Upper lobe of left lung (tissue), 4 donors: ENCODE data around the gene NOVA1.

Source experiments
- POLR2A ChIP-seq, 4 donors: fragments of 450-650 bp; IDR thresholded peaks; one replicate each; pipeline ENCODE4 v1.5.1; 2016 to 2017; ENCODE audit warnings: antibody characterized with exemption in 4 of 4, mild to moderate bottlenecking in 2 of 4
- POLR2AphosphoS5 ChIP-seq, 2 donors: sonication (generic); formaldehyde crosslinking; IDR thresholded peaks; one replicate each; pipeline ENCODE4 v1.5.1; 2017; ENCODE audit warnings: antibody characterized with exemption in 2 of 2
- TF ChIP-seq, protein P1 (sequence below), 6 experiments: fragments of 450-650 bp in 4 of 6; fragments of 200-600 bp in 2 of 6; sonication (generic) in 2 of 6; IDR thresholded peaks; one replicate each; pipeline ENCODE4 v1.5.1; 2016 to 2019; ENCODE audit warnings: antibody characterized with exemption in 6 of 6

DNA sequence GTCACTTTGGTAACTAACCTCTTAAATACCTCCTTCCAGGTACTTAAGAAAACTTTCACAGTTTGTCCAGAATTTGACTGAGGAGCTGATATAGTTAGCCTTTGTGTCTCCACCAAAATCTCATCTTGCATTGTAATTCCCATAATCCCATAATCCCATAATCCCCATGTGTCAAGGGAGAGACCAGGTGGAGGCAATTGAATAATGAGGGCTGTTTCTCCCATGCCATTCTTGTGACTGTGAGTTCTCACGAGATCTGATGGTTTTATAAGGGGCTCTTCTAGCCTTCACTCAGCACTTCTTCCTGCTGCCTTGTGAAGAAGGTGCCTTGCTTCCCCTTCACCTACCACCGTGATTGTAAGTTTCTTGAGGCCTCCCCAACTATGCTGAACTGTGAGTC, 7.8 kb upstream of the NOVA1 start:
- TF ChIP-seq, protein P1, sequence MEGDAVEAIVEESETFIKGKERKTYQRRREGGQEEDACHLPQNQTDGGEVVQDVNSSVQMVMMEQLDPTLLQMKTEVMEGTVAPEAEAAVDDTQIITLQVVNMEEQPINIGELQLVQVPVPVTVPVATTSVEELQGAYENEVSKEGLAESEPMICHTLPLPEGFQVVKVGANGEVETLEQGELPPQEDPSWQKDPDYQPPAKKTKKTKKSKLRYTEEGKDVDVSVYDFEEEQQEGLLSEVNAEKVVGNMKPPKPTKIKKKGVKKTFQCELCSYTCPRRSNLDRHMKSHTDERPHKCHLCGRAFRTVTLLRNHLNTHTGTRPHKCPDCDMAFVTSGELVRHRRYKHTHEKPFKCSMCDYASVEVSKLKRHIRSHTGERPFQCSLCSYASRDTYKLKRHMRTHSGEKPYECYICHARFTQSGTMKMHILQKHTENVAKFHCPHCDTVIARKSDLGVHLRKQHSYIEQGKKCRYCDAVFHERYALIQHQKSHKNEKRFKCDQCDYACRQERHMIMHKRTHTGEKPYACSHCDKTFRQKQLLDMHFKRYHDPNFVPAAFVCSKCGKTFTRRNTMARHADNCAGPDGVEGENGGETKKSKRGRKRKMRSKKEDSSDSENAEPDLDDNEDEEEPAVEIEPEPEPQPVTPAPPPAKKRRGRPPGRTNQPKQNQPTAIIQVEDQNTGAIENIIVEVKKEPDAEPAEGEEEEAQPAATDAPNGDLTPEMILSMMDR (IDR thresholded peaks at IDR 0.05) = no peak
- TF ChIP-seq POLR2A (IDR thresholded peaks at IDR 0.05) = no peak
- TF ChIP-seq POLR2AphosphoS5 (IDR thresholded peaks at IDR 0.05) = no peak
